Gastroesophageal sphincter (tissue), 3 donors: ENCODE measurements around the gene ZNF337.

Source experiments
- POLR2A ChIP-seq, 2 donors: fragments of 450-650 bp; IDR thresholded peaks; one replicate each; pipeline ENCODE4 v1.6.1; 2017; ENCODE audit warnings: antibody characterized with exemption in 2 of 2, mild to moderate bottlenecking in 2 of 2, moderate library complexity in 1 of 2
- TF ChIP-seq, protein P1 (sequence below), 4 experiments: fragments of 200-600 bp in 2 of 4; fragments of 450-650 bp in 2 of 4; sonication (generic) in 1 of 4; IDR thresholded peaks; one replicate each; pipeline ENCODE4 v1.5.1; 2017 to 2019; ENCODE audit warnings: antibody characterized with exemption in 4 of 4, mild to moderate bottlenecking in 2 of 4, moderate library complexity in 2 of 4

DNA sequence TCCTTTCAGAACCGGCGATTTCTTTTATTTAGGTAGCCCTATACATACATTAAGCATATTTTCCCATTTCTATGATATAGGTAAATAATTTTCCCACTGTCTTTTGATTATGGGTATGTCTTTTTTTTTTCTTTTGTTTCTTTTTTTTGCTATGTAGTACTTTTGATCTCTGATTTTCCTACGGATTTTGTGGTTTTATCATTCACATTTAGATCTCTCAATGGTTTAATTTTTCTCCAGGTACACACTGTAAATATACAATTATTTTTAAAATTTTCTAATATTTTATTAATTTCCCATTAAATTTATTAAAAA is 436 bp upstream of the ZNF337 start:
- TF ChIP-seq, protein P1, sequence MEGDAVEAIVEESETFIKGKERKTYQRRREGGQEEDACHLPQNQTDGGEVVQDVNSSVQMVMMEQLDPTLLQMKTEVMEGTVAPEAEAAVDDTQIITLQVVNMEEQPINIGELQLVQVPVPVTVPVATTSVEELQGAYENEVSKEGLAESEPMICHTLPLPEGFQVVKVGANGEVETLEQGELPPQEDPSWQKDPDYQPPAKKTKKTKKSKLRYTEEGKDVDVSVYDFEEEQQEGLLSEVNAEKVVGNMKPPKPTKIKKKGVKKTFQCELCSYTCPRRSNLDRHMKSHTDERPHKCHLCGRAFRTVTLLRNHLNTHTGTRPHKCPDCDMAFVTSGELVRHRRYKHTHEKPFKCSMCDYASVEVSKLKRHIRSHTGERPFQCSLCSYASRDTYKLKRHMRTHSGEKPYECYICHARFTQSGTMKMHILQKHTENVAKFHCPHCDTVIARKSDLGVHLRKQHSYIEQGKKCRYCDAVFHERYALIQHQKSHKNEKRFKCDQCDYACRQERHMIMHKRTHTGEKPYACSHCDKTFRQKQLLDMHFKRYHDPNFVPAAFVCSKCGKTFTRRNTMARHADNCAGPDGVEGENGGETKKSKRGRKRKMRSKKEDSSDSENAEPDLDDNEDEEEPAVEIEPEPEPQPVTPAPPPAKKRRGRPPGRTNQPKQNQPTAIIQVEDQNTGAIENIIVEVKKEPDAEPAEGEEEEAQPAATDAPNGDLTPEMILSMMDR (IDR thresholded peaks at IDR 0.05), result no peak
- no peak for TF ChIP-seq POLR2A (IDR thresholded peaks at IDR 0.05)
